Upper lobe of left lung (tissue), 4 donors: ENCODE measurements around the gene PRKD1.

Experiments
- EP300 ChIP-seq, 4 donors: sonication (generic); formaldehyde crosslinking; IDR thresholded peaks; one replicate each; pipeline ENCODE4 v1.5.1; 2017; ENCODE audit warnings: antibody characterized with exemption in 4 of 4, control low read depth in 2 of 4
- POLR2A ChIP-seq, 4 donors: fragments of 450-650 bp; IDR thresholded peaks; one replicate each; pipeline ENCODE4 v1.5.1; 2016 to 2017; ENCODE audit warnings: antibody characterized with exemption in 4 of 4, mild to moderate bottlenecking in 2 of 4
- TF ChIP-seq, protein P1 (sequence below), 6 experiments: fragments of 450-650 bp in 4 of 6; fragments of 200-600 bp in 2 of 6; sonication (generic) in 2 of 6; IDR thresholded peaks; one replicate each; pipeline ENCODE4 v1.5.1; 2016 to 2019; ENCODE audit warnings: antibody characterized with exemption in 6 of 6

DNA sequence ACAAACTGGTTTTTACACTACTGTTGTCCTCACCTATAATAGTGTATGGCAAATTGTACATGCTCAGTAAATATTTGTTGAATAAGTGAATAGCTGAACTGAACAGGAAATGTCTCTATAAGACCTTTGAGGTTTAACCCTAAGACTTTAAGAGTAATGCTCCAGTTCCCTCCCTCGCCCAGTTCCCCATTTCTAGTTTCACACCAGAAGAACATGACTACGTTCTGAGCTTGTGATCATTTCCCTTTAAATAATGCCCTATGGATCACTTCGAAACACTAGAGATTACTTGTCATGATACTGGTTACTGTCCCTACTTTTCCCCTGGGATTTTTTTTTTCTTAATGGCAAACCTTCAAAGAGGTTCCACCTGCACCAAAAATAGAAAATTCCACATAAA is 69.3 kb downstream of the PRKD1 start:
- TF ChIP-seq POLR2A (IDR thresholded peaks at IDR 0.05) (no peak), EP300 (IDR thresholded peaks at IDR 0.05) (no peak)
- TF ChIP-seq, protein P1, sequence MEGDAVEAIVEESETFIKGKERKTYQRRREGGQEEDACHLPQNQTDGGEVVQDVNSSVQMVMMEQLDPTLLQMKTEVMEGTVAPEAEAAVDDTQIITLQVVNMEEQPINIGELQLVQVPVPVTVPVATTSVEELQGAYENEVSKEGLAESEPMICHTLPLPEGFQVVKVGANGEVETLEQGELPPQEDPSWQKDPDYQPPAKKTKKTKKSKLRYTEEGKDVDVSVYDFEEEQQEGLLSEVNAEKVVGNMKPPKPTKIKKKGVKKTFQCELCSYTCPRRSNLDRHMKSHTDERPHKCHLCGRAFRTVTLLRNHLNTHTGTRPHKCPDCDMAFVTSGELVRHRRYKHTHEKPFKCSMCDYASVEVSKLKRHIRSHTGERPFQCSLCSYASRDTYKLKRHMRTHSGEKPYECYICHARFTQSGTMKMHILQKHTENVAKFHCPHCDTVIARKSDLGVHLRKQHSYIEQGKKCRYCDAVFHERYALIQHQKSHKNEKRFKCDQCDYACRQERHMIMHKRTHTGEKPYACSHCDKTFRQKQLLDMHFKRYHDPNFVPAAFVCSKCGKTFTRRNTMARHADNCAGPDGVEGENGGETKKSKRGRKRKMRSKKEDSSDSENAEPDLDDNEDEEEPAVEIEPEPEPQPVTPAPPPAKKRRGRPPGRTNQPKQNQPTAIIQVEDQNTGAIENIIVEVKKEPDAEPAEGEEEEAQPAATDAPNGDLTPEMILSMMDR (IDR thresholded peaks at IDR 0.05) = no peak
